HepG2 (cell line): ENCODE results near the gene PDIA4. TPM values are rescaled to one million over a fixed set of nuclear protein-coding genes. Genes with fewer than 3 reads are reported as not detected.

ENCODE experiments used
- ATAC-seq: fragments of 200-7000 bp; cut with Tn5 transposase; 3 replicates; pipeline ENCODE4 v1.9.1; 2020; ENCODE audit warnings: mild to moderate bottlenecking, moderate library complexity
- BruUV-seq: library from RNA; stranded (reverse); fragments of 400-500 nt; replicated peaks from 2 replicates; lab custom pipeline; 2021; lab: Mats Ljungman, UMichigan
- CTCF ChIA-PET: fragments of 300-600 bp; formaldehyde crosslinking; extraction: SDS; loops from one replicate; lab custom pipeline; 2021; ENCODE audit warnings: low total read pairs, inconsistent platforms, low intra/inter-chr PET ratio; lab: Yijun Ruan, JAX
- POLR2A ChIA-PET: fragments of 350-600 bp; sonication (Branson Sonifier 250); formaldehyde crosslinking; loops from one replicate; lab custom pipeline; 2020; ENCODE audit warnings: antibody characterized with exemption, inconsistent platforms; lab: Yijun Ruan, JAX
- DNase-seq: peaks from one replicate; pipeline ENCODE4 v3.0.0-alpha.2; 2015; ENCODE audit warnings: low spot score
- FAIRE-seq: peaks from 3 replicates; lab custom pipeline; 2011; peaks lifted over from hg19 to GRCh38; lab: Jason Lieb, UNC
- H2AFZ ChIP-seq: one replicate; pipeline ENCODE4 v1.6.1; 2011; ENCODE audit warnings: low read length, inconsistent platforms
- H3K27ac ChIP-seq: fragments of 300-600 bp; 3 replicates; pipeline ENCODE4 v1.8.0; 2011; ENCODE audit warnings: mixed run types, mild to moderate bottlenecking, mixed read lengths, low read length, inconsistent platforms; ENCODE audit not compliant: insufficient read depth; ENCODE audit errors: extremely low read length
- H3K27me3 ChIP-seq, 2 experiments: fragments of 200-600 bp in 1 of 2; 2 replicates in 1 of 2; 3 replicates in 1 of 2; pipeline versions ENCODE4 v1.6.0 to v1.8.0; 2011; ENCODE audit warnings: low read length in 2 of 2, mild to moderate bottlenecking in 2 of 2, moderate library complexity in 2 of 2, inconsistent platforms in 1 of 2; ENCODE audit not compliant: insufficient read depth in 2 of 2, control insufficient read depth in 1 of 2
- H3K36me3 ChIP-seq, 2 experiments: fragments of 200-600 bp in 1 of 2; replicated peaks in 1 of 2; 2 replicates in 1 of 2; 3 replicates in 1 of 2; pipeline versions ENCODE4 v1.5.1 to v1.8.0; 2011; ENCODE audit warnings: low read length in 2 of 2, inconsistent platforms in 1 of 2; ENCODE audit not compliant: insufficient read depth in 2 of 2, control insufficient read depth in 1 of 2
- H3K4me1 ChIP-seq: 2 replicates; pipeline ENCODE4 v1.5.1; 2012; ENCODE audit warnings: low read length, inconsistent platforms; ENCODE audit not compliant: insufficient read depth
- H3K4me2 ChIP-seq: 2 replicates; pipeline ENCODE4 v1.6.0; 2011; ENCODE audit warnings: low read depth, low read length, inconsistent platforms
- H3K4me3 ChIP-seq, 3 experiments: fragments of 200-600 bp in 1 of 3; sonication (generic), shearing (Covaris generic) in 1 of 3; replicated peaks in 1 of 3; 2 replicates each; pipeline ENCODE4 v1.5.1; 2011 to 2016; ENCODE audit warnings: low read length in 3 of 3, inconsistent platforms in 2 of 3, low read depth in 2 of 3, mild to moderate bottlenecking in 2 of 3, control low read depth in 1 of 3, mixed read lengths in 1 of 3; ENCODE audit not compliant: insufficient read depth in 1 of 3
- H3K79me2 ChIP-seq: one replicate; pipeline ENCODE4 v1.6.1; 2011; ENCODE audit warnings: low read length, inconsistent platforms; ENCODE audit not compliant: insufficient read depth
- H3K9ac ChIP-seq: 2 replicates; pipeline ENCODE4 v1.6.0; 2011; ENCODE audit warnings: mild to moderate bottlenecking, low read depth, low read length, inconsistent platforms; ENCODE audit not compliant: insufficient read depth
- H3K9me3 ChIP-seq: 2 replicates; pipeline ENCODE4 v1.5.1; 2012; ENCODE audit warnings: mild to moderate bottlenecking, low read length
- H4K20me1 ChIP-seq: 2 replicates; pipeline ENCODE4 v1.6.0; 2011; ENCODE audit warnings: inconsistent platforms, mild to moderate bottlenecking, low read length, moderate library complexity; ENCODE audit not compliant: insufficient read depth
- AHR ChIP-seq: IDR thresholded peaks from 2 replicates; pipeline ENCODE4 v1.6.1; 2018; ENCODE audit warnings: missing genetic modification reagents, missing compliant biosample characterization
- MYNN ChIP-seq: sonication (generic); formaldehyde crosslinking; IDR thresholded peaks from 2 replicates; pipeline ENCODE4 v1.4.0; 2020; ENCODE audit warnings: mild to moderate bottlenecking, low read depth, missing genetic modification reagents
- NAIF1 ChIP-seq: sonication (generic); formaldehyde crosslinking; IDR thresholded peaks from 2 replicates; pipeline ENCODE4 v1.5.0; 2020; ENCODE audit warnings: mild to moderate bottlenecking, missing genetic modification reagents, borderline replicate concordance
- ZNF10 ChIP-seq: sonication (generic); formaldehyde crosslinking; IDR thresholded peaks from 2 replicates; pipeline ENCODE4 v1.4.0; 2020; ENCODE audit warnings: mild to moderate bottlenecking, low read depth, missing genetic modification reagents, borderline replicate concordance
- ZNF354B ChIP-seq: sonication (generic); formaldehyde crosslinking; IDR thresholded peaks from 2 replicates; pipeline ENCODE4 v1.8.0; 2022; ENCODE audit warnings: mild to moderate bottlenecking, missing genetic modification reagents
- WGBS: methylation state at CpG from one replicate; pipeline ENCODE4 v1.1.6; 2017; ENCODE audit warnings: low lambda C conversion rate; 5-methylcytosine and 5-hydroxymethylcytosine counted together
- in situ Hi-C: cut with HindIII; loops from 2 replicates; pipeline ENCODE4 v1.10.0; 2017; ENCODE audit warnings: low pct_unique_long_range_greater_than_20kb; ENCODE audit not compliant: extremely low pct_ligation_motif_present
- intact Hi-C: fragments of 100-400 bp; cut with micrococcal nuclease; formaldehyde crosslinking; loops from one replicate; pipeline ENCODE4 v1.10.0; 2022; ENCODE audit not compliant: unreplicated experiment
- polyA plus RNA-seq, 8 experiments: library from polyadenylated mRNA; depleted of rRNA in 3 of 8; stranded (reverse) in 7 of 8; unstranded in 1 of 8; fragments of >200 nt; fragmentation: Illumina TruSeq in 4 of 8; extraction: Trizol in 4 of 8; gene quantifications; 2 replicates each; pipeline versions ENCODE4 v1.2.1 to v1.2.3, GENCODE V29; 2011 to 2016; ENCODE audit warnings: low read depth in 4 of 8, missing spikeins in 1 of 8, mixed read lengths in 1 of 8; ENCODE audit not compliant: insufficient read depth in 1 of 8
- total RNA-seq, 5 experiments: library from RNA; depleted of rRNA; stranded (reverse); fragments of >200 nt; fragmentation: Illumina TruSeq; extraction: Trizol; gene quantifications; 2 replicates each; pipeline ENCODE4 v1.2.3, GENCODE V29; 2016; ENCODE audit warnings: low read depth in 1 of 5
- TF ChIP-seq, protein P1 (sequence below): sonication (generic); formaldehyde crosslinking; IDR thresholded peaks from 2 replicates; pipeline ENCODE4 v1.4.0; 2020; ENCODE audit warnings: mild to moderate bottlenecking, missing genetic modification reagents
- TF ChIP-seq, protein P2 (sequence below): sonication (generic); formaldehyde crosslinking; IDR thresholded peaks from 2 replicates; pipeline ENCODE4 v1.5.1; 2020; ENCODE audit warnings: missing genetic modification reagents, mild to moderate bottlenecking, borderline replicate concordance
- TF ChIP-seq, protein P3 (sequence below): sonication (generic); formaldehyde crosslinking; conservative IDR thresholded peaks from 2 replicates; pipeline ENCODE4 v1.4.0; 2020; ENCODE audit warnings: missing genetic modification reagents

PDIA4 gene
- total and polyA plus RNA-seq, 2 of the 13 experiments (the other 11 are each of a cell fraction or from before 2014, with no cell fraction given) = 278 to 402 TPM

DNA sequence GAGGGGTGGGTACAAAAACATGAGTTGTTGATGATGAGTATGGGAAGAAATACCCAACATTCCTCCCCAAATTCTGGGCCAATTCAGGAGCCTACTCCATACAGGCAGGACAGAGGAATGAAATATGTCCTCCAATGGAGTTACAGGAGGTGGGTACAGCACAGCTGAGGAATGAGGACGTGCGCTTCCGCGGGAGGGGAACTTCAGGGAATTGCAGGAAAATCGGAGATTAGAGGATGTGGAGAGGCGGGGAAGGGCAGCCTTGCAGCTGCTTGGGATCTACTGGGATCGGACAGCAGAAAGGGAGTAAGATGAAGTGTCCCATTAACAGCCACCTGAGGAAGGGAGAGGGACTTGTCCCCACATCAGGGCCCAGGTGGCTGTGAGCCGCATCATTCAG, 50.2 kb downstream of the PDIA4 start:
- H3K4me1 ChIP-seq = peaks cover 31% of the 10 kb centered on the region
- peak overlapping the region in 2 of 3 experiments; percentile 10 to 50; a peak in 2 of 6 replicates for H3K4me3 ChIP-seq
- intact Hi-C loops = no loop called here
- no peak for ATAC-seq
- WGBS = 27% methylated on average over 7 of the region's 8 CpGs
- H4K20me1 ChIP-seq = no peaks in the 10 kb centered on the region
- no TSS peak for BruUV-seq
- POLR2A ChIA-PET = no interaction called here
- DNase-seq = no peak
- TF ChIP-seq, protein P1, sequence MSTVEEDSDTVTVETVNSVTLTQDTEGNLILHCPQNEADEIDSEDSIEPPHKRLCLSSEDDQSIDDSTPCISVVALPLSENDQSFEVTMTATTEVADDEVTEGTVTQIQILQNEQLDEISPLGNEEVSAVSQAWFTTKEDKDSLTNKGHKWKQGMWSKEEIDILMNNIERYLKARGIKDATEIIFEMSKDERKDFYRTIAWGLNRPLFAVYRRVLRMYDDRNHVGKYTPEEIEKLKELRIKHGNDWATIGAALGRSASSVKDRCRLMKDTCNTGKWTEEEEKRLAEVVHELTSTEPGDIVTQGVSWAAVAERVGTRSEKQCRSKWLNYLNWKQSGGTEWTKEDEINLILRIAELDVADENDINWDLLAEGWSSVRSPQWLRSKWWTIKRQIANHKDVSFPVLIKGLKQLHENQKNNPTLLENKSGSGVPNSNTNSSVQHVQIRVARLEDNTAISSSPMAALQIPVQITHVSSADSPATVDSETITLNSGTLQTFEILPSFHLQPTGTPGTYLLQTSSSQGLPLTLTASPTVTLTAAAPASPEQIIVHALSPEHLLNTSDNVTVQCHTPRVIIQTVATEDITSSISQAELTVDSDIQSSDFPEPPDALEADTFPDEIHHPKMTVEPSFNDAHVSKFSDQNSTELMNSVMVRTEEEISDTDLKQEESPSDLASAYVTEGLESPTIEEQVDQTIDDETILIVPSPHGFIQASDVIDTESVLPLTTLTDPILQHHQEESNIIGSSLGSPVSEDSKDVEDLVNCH (CRISPR knock-in tag) = no peak
- no peak for TF ChIP-seq ZNF354B
- TF ChIP-seq, protein P2, sequence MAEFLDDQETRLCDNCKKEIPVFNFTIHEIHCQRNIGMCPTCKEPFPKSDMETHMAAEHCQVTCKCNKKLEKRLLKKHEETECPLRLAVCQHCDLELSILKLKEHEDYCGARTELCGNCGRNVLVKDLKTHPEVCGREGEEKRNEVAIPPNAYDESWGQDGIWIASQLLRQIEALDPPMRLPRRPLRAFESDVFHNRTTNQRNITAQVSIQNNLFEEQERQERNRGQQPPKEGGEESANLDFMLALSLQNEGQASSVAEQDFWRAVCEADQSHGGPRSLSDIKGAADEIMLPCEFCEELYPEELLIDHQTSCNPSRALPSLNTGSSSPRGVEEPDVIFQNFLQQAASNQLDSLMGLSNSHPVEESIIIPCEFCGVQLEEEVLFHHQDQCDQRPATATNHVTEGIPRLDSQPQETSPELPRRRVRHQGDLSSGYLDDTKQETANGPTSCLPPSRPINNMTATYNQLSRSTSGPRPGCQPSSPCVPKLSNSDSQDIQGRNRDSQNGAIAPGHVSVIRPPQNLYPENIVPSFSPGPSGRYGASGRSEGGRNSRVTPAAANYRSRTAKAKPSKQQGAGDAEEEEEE (CRISPR knock-in tag) = no peak
- no peak for TF ChIP-seq AHR (CRISPR knock-in tag)
- TF ChIP-seq ZNF10 (CRISPR knock-in tag) = no peak
- no peak for TF ChIP-seq MYNN (CRISPR knock-in tag)
- TF ChIP-seq, protein P3, sequence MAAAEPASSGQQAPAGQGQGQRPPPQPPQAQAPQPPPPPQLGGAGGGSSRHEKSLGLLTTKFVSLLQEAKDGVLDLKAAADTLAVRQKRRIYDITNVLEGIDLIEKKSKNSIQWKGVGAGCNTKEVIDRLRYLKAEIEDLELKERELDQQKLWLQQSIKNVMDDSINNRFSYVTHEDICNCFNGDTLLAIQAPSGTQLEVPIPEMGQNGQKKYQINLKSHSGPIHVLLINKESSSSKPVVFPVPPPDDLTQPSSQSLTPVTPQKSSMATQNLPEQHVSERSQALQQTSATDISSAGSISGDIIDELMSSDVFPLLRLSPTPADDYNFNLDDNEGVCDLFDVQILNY = no peak
- TF ChIP-seq NAIF1 = no peak
- TF ChIP-seq, all 625 proteins: peak for 0
- FAIRE-seq = no peak
- Histone ChIP-seq H3K4me2 (peak overlapping the region; percentile 68), H2AFZ (peak overlapping the region; percentile 77), H3K9me3 (no peaks in the 10 kb centered on the region), H3K9ac (no peak overlapping the region), H3K27me3 (no peaks in the 10 kb centered on the region; a peak in 1 of 5 replicates), H3K36me3 (no peaks in the 10 kb centered on the region), H3K79me2 (no peaks in the 10 kb centered on the region), H3K27ac (no peak overlapping the region)
- in situ Hi-C loops = no loop called here
- CTCF ChIA-PET = no interaction called here
